ENCODE results near the gene GDAP1L1.
A peak's percentile ranks its signal among the peaks of the same experiment; 100 is the strongest.
"Not testable (repeated sequence)": the region's sequence is repeated elsewhere in the genome, so short reads cannot be mapped to it uniquely, and the experiment has no call there.

The GDAP1L1 gene

DNA sequence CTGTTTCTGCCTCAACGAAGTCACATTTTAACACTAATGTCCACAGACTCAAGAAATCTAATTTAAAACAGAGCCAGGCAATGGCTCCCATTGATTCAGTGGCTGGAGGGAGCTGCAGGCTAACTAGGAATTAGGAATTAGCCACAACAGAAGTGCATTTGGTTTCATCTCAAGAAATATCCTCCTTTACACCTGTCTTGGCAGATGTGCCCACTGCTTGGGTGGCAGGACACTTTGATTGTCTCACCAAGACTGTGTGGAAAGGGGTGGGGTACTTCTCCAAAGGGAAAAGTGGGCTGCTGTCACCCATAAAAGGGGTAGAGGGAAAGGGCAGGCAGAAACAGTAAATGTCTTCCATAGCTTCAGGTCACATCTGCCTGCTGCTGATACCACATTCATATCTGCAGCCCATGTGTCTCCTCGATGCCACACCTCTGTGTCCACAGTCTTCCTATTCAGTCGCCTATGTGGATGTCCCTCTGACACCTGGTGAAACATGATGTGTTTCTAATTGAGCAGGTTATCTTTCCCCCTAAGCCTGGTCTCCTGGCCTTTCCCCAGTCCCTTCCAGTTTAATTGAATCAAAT lies 25.6 kb upstream of the GDAP1L1 start:
- peak; percentile 78 for DNase-seq

DNA sequence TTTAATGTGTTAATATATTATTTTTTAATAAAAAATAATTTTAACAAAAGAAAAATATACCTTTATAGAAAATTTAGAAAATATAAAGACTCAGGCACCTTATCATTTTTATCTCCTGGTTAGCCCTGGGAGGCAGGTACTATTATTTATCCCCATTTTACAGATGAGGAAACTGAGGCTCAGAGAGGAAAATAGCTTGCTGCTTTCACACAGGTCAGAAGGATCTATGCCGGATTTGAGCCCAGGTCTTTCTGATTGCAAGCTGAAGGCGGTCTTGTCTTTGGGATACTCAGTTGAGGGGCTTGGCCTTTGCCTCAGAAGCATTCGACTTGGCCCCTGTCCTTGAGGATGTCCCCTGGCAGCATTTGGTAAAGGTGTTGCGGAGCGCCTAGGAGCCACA lies 25.1 kb upstream of the GDAP1L1 start:
- no peak for DNase-seq

DNA sequence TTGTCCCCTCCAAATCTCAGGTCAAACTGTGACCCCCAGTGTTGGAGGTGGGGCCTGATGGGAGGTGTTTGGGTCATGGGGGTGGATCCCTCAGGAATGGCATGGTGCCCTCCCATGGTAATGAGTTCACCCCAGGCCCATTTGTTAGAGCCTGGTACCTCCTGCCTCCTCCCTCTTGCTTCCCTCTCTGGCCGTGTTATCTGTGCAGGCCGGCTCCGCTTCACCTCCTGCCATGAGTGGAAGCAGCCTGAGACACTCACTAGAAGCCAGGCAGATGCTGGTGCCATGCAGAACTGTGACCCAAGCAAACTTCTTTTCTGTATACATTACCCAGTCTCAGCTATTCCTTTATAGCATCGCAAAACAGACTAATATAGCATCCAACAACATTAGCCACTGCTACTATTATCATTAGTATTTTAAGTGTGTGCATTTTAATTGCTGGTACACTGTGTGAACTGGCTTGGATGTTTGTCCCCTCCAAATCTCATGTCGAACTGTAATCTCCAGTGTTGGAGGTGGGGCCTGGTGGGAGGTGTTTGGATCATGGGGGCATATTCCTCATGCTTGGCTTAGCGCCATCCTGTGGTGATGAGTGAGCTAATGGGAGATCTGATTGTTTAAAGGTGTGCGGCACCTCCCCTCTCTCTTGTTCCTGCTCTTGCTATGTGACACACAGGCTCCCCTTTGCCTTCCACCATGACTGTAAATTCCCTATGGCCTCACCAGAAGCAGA lies 24.3 kb upstream of the GDAP1L1 start:
- DNase-seq: peak; percentile 34

DNA sequence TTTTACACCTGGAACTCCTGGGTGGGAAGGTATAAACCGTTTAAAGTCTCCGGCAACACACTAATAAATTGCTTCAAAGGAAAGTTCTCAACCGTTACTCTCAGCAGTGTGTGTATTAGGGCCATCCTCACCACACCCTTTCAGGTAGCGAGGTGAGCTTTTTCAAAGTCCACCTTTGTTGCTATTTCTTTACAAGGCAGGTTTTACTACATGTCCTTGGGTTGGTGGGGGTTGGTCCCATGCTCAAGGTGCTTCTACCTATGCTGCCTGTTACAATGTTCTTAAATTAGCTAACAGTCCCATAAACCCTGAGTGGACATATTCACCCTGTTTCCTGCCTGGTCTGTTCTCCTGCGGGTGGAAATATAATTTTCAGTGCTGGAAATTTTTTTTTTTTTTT lies 23.4 kb upstream of the GDAP1L1 start:
- DNase-seq: no peak

DNA sequence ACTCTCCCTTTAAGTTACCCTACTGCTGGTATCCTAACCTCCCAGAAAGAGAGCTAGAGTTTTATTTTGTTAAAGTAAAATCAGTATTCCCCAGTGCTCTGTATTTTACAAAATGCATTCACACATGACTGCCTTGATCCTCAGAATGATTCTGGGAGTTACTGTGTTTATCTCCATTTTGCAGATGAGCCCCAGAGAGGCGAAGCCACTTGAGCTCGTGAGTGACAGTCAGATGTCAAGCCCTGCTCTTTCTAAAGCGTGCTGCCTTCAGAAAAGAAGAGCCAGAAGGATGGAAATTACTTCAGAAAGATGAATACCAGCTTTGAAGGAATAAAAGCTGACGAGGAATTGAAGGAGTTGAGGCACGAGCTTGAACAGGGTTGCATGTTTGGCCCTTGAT lies 22.5 kb upstream of the GDAP1L1 start:
- peak; percentile 61 for DNase-seq

DNA sequence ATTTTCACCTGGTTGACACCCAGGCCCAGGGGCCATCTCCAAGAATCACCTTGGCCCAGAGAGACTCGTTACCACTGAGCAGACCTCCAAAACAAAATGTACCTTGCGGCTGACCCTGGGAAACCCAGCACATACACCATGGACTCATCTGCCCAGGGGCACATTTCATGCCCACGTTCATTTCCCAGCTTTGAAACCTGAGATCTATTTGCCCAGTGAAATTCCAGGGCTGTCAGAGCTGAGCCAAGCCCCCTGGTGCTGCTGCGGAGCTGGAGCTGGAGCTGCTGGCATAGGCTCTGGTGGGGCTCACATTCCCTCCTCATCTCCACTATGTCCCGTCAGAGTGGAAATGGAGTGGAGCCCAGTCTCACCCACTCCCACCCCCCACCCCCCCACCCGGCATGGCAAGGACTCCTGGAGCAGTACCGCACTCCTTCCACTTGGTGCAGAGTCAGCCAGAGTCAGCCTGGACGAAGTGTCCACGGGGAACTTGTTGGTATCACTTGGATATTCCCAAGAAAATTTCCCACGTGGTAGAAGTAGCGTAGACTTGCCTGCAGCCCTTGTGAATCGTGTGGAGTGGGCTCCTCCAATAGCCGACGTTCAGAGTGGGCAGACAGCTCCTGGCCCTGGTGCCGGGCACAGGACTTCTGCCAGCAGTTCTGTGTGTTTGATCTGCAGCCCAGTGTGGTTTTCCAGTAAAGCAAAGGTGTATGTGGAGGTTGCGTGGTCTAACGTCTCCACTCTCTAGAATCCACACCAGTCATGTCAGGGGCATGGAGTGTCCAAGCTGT lies 18.4 kb upstream of the GDAP1L1 start:
- no peak for DNase-seq

DNA sequence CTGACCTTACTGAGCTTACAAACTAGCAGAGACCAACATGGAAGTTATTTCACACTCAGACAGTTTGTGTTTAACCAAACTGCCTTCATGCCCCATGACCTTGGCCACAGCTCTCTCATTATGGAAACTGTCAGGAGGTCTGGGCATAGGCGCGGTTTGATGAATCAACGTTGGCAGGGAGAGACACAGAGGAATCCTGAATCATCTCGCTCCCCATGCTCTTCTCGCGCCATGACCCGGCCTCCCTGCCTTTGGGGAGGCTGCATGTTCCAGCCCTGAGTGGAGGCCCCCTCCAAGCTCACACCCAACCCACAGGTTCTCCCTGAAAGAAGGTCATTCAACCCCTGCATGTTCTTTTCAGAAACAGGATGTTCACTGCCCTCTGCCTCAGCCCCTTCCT lies 15.9 kb upstream of the GDAP1L1 start:
- no peak for DNase-seq

DNA sequence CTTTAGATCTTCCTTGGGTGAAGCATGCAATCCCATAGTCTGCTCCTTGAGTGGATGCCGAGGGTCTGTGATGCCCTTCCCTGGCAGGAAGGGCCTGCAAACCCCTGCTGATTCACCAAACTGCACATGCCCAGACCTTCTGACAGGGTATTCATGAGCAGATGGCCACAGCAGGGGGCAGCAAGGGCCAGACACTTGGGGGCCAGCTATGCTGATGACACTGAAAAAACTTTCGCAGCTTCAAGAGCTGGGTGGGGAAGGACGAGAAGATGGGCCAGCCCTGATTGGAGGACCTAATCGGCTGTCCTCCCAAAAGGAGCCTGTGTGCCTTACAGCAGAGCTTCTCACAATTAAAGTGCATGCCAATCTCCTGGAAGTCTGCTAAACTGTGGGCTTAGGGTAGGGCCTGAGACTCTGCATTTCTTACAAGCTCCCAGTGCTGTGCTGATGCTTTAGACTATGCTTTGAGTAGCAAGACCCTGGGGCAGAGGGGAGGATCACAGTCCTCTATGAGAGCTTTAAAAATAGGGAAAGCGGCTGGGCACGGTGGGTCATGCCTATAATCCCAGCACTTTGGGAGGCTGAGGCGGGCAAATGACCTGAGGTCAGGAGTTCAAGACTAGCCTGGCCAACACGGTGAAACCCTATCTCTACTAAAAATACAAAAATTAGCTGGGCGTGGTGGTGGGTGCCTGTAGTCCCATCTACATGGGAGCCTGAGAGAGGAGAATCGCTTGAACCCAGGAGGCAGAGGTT lies 15.2 kb upstream of the GDAP1L1 start:
- DNase-seq: no peak

DNA sequence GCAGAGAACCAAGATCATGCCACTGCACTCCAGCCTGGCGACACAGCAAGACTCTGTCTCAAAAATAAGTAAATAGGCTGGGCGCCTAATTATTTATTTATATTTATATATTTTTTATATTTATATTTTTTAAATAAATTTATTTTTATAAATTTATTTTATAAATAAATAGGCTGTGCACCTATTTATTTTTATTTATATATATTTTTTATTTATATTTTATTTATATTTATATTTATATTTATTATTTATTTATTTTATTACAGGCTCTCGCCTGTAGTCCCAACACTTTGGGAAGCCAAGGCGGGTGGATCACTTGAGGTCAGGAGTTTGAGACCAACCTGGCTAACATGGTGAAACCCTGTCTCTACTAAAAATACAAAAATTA lies 14.6 kb upstream of the GDAP1L1 start:
- DNase-seq: not testable (repeated sequence)

DNA sequence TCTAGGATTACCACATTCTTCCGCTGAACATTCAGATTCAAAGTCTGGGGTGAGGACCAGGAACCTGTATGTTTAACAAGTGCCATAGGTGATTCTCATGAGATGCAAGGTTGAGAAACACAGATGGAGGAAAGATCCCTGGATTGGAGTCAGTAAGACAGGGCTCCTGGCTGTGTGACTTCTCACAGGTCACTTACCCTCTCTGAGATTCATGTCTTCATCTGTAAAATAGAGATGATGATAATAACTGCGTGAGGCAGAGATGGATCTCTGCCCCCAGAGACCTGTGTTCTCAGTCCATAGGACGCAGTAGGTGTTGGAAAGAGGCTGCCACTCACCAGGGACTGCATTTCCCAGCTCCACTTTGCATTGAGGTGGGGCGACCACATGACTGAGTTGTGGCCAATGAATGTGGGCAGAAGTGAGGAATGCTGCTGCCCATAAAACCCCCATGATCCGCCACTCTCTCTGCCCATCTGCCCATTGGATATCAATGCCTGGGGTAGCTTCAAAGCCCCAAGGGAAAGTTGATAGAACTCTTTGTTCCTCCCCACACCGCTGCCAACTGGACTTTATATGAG lies 13.6 kb upstream of the GDAP1L1 start:
- DNase-seq: no peak

DNA sequence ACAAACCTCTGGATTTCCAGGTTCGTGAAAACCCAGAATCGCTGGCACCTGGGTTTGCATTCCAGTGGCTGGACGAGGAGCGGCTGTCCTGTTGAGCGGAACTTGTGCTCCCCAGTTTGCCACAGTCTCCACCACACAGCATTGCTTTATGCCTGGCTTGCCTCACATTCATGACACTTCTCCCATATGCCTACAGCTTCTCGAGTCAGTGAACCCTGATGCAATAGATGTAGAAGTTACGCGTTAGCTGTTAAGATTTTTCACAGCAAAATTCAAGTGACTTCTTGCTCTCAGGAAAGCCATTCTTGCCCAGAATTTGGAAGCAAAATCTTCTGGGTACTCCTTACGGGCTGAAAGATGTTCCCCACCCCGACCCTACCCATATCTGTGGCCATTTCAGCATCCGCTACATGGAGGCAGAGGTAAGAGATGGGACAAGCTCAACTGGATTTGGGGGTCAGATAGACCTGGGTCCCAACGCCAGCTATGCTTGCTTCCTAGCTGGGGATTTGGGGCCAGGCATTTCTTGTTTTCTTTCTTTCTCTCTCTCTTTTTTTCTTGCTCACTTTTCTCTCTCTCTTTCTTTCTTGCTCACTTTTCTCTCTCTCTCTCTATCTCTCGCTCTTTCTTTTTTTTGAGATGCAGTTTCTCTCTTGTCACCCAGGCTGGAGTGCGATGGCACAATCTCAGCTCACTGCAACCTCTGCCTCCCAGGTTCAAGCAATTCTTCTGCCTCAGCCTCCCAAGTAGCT lies 12.4 kb upstream of the GDAP1L1 start:
- DNase-seq: no peak

DNA sequence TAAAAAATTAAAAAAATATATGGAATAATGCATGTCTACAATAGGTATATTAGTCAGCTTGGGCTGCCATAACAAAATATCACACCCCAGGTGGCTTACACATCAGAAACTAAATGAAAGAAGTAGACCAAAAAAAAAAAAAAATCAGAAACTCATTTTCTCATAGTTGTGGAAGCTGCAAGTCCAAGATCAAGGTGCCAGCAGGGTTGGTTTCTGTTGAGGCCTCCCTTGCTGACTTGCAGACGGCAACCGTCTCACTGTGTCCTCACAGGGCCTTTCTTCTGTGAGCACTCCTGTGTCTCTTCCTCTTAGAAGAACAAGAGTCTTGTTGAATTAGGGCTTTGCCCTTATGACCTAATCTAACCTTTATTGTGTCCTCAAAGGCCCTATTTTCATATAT lies 11.4 kb upstream of the GDAP1L1 start:
- no peak for DNase-seq

DNA sequence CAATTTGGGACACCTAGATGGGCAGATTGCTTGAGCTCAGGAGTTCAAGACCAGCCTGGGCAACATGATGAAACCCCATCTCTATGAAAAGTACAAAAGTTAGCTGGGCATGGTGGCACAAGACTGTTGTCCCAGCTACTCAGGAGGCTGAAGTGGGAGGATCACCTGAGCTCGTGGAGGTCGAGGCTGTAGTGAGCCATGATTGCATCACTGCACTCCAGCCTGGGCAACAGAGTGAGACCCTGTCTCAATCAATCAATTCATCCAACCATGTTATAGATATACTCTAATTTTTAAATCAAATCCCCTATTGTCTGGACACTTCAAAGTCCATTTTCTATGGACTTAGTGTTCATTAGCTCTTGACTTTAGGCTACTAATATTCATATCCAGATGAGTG lies 10.3 kb upstream of the GDAP1L1 start:
- DNase-seq: not testable (repeated sequence)

DNA sequence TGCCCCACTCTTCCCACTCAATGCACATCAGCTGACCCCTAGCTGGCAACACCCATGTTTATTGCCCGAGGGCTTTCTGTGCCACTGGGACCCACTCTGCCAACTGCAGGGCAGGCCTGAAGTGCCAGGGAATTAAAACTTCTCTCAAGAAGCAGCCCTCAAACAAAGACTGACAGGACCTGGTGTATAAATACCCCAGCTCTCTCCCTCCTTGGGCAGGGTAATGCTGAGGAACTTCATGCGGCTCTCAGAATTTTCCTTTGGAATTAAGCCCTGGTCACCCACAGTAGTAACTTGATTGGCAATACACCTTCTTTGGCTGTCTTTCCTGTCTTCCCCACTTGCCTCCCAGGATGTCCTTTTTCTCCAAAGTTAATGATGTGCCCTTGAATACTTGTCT lies 5.3 kb upstream of the GDAP1L1 start:
- no peak for DNase-seq

DNA sequence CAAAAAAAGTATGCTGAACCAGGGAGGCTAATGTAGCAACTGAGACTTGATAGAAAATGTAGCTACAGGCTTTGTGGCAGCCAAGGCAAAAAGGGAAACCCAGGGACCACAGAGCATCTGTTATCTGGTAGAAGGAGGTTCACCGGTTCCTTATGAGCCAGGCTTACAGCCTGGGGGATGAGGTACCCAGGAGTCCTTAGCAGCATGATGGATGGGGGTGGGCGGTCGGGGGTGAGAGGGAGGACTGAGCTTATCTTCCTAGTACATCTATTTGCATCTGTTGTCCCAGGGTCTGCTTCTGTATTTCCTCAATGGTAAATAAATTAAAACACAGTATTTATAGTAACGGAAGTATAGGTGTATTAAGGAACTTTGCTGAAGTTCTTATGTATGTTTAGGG lies 1.1 kb upstream of the GDAP1L1 start:
- no peak for DNase-seq

DNA sequence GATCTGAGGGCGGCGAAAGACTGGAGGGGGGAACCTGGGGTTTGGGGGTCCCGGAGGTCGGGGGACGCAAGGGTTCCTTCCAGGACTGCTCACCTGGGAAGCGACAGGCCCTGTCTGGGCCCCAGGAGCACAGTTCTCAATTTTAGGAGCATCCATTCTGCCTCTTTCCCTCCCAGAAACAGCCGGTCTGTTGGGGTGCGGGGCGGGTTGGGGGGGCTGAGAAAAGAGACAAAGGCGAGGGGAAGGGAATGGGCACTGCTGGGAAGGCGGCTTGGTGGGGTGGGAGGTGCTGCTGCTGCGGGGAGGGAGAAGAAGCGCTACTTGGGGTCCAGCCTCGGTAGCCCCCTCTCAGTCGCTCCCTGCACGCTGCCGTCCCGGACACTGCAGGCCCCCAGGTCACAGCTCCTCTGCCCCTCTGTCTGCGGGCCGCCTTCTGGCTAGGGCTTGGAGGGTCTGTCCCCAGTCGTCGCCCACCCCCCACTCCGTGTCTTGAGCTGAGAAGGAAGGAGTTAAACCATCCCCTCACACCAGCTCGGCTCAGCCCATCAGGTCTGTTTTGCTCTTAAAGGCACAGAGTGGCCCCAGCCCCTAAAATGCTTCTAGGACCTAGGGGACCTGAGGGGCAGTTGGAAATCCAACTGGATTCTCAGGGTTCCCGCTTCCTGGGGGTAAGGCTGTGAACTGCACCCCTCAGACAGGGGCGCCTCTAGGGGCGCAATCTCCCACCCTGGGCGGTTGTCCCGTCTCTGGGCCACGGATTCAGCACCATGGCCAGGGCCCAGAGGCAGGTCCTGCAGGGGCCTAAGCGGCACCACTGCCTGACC lies 690 bp downstream of the GDAP1L1 start:
- peak; percentile 82 for DNase-seq

DNA sequence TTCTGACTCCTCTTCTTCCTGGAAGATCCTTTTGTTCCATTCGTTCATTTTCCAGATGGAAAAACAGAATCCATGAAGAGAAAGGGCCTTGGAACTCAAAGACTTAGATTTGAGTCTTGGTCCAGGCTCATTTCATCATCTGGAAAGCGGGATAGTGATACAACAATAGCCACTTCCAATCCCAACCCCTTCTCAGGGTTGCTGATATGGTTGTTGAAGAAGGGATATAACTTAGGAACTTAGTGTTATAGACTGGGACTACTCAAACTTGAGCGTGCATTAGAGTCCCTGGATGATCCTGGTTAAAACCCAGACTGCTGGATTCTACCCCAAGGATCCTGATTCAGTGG lies 1.3 kb downstream of the GDAP1L1 start:
- no peak for DNase-seq

DNA sequence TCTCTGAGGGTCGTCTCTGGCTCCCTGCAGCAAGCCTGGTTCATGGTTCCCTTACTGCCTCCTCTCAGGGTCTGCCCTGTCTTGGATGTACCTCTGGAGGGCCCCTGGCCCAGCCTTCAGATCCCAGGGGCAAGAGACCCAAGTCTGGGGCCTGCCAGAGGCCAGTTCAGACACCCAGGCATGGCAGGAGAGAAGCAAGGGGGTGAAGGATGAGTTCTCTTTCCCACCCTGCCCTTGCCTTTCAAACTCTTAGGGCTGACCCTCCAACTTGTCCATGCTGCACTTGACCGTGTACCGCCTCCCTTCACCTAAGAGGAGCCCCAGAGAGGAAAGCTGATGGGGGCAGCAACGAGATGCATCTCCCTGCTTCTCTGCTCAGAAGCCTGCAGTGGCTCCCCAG lies 4.2 kb downstream of the GDAP1L1 start:
- no peak for DNase-seq

DNA sequence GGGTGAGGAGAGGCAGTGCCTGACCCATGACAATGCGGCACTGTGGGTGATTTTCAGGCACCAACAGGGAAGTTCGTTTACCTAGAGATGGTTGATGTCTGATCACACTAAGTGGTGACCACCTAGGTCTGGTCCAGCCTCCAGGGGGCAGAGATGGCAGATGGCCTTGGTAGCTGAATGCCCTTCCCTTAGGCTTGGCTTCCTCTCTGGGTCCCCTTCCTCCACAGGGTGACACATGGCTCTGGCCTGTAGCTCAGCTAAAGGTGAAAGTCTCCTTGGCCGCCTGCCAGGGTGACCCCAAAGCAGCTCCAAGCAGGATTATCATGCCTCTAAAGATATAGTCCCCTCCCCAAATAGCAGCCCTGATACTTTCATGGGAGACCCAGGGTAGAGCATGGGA lies 6.4 kb downstream of the GDAP1L1 start:
- DNase-seq: no peak

DNA sequence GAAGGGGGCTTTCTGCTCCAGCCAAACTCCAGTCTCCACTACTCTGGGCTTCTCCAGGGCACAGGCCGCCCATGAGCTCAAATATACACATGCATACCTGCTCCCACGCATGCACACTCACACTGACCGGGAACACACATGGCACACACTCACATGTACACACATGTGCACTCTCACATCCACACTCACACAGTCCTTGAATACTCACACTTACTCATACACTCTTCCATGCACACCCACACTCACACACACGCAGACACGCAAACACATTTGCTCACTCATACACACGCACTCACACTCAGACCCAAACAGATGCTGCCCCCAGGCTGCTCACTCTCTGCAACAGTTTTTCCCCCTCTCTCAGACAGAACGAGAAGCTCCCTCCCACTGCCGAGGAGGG lies 7.0 kb downstream of the GDAP1L1 start:
- DNase-seq: no peak

DNA sequence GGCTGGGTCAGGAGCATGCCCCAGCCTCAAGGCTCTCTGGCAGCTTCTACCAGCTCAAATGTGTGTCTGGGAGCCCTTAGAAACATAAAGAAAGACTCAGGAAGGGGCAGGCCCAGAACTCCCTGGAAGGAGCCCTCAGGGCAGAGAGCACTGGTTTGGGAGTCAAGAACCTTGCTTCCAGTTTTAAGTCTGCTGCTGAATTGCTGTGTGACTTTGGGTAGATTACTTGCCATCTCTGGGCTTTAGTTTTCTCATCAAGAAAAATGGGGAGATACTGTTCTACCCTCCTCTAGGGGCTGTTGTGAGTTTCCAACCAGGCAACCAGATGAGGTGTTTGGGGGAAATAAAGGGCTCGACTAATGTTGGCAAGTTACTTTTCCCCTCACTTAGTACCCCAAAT lies 8.8 kb downstream of the GDAP1L1 start:
- DNase-seq: no peak

DNA sequence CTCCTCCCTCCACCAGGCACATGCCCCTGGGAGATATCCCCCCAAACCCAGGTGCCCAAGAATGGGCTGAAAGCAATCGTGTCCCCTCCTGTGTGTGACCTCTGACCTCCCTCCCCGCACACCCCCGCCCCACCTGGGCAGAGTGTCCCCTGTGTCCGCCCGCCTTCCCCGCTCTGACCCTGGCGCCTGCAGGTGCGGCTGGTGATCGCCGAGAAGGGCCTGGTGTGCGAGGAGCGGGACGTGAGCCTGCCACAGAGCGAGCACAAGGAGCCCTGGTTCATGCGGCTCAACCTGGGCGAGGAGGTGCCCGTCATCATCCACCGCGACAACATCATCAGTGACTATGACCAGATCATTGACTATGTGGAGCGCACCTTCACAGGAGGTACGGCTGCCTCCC lies 9.9 kb downstream of the GDAP1L1 start:
- no peak for DNase-seq
